Stimulated activated naive CD4-positive, alpha-beta T cell (primary cell): ENCODE data around the gene SNRNP200.

Source experiments
- DNase-seq, 6 experiments: peaks; one replicate each; lab custom pipeline; 2025; lab: John Stamatoyannopoulos, UW

Gene SNRNP200

GRCh38 chr2:96251721-96252292 lies 53.5 kb downstream of the SNRNP200 start:
- no peak for DNase-seq

DNA sequence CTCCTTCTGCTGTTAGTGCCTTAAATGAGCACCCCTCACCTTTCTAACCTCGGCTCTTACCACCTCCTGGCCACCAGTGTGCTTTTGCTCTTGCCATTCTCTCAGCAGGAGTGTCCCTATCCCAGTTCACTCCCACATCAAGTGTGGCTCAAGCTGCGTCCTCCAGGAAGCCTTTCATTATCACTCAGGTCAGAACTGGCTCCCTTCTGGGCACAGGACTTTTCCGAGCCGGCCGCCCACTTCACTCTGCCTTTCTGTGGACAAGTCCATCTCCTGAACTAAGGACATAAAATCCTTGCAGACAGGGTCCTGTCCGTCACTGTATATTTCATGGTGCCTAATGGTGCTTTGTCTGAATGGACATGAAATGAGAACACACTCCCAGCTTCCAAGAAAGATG lies 55.2 kb downstream of the SNRNP200 start:
- DNase-seq, result no peak

- no peak for DNase-seq
These were observed 55.7 kb downstream of the SNRNP200 start for GRCh38 chr2:96249654-96250053.

DNA sequence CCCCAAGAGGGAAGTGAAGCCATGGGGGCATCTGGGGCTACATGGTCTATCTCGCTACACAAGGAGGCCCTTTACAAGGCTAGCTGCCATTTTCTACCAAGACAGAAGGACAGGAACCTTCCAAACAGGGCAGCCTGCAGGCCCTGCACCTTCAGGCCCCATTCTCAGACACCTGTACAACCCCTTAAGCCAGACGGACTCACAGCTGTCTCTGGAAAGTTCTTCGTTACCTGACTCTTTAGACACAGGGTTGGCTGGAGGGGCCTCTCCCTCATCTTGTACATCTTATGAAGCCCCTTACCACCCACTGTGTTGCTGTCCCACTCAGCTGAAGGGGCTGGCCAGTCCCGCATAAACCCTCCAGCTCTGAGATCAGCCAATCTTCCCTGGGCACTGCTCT lies 56.7 kb downstream of the SNRNP200 start:
- no peak for DNase-seq

- no peak for DNase-seq
These were observed 57.5 kb downstream of the SNRNP200 start for GRCh38 chr2:96247896-96248295.

DNA sequence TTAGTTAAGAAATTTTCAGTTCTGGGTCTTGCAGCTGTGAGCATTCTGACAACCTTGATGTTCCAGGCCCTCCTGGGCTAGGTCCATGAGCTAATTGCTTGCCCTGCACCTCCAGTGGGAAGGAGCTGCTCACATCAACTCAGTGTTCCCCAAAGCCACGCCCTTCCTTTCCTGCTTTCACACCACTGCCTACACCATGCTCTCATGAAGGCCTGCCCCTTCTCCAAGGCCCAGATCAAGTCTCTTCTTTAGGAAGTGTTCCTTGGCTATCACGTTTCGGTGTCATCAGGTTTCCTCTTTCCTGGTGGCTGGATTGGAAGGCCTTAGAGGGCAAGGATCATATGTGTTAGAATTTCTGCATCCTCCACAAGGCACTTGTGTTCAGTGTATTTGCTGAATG lies 58.3 kb downstream of the SNRNP200 start:
- no peak for DNase-seq

DNA sequence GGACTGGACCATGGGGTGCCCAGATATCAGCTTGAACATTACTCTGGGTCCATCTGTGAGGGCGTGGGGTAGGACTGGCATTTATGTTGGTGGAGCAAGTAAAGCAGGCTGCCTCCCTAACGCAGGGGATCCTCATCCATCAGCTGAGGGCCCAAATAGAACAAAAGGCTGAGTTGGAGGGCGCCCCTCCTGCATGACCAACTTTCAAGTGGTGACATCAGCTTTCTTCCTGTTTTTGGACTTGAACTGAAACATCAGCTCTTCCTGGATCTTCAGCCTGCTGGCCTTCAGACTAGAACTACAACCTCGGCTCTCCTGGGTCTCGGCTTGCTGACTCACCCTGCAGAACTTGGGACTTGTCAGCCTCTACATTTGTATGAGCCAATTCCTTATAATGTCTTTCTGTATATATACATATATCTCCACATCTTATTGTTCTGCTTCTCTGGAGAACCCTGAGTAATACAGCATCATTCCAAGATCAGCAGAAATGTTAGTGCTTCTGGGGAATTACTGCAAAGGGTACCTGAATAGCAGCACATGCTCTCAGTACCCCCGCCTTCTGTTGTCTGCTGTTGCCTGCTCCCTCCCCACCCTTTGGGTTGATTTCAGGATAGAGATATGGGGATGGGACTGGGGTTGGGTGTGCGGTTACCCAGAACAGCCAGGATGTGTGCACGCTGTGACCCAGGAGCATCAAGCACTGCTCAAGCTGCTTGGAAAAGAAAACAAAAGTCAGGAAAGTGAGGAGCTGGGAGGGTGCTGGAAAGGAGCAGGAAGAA lies 59.5 kb downstream of the SNRNP200 start:
- DNase-seq, result no peak

DNA sequence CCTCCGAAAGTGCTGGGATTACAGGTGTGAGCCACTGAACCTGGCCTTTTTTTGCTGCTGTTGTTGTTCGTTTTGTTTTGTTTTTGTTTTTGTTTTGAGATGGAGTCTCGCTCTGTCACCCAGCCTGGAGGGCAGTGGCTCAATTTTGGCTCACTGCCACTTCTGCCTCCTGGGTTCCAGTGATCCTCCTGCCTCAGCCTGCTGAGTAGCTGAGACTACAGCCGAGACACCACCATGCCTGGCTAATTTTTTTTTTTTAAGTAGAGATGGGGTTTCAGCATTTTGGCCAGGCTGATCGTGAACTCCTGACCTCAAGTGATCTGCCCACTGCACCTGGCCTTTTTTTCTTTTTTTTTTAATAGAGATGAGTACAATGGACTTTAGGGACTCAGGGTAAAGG lies 61.5 kb downstream of the SNRNP200 start:
- no peak for DNase-seq

DNA sequence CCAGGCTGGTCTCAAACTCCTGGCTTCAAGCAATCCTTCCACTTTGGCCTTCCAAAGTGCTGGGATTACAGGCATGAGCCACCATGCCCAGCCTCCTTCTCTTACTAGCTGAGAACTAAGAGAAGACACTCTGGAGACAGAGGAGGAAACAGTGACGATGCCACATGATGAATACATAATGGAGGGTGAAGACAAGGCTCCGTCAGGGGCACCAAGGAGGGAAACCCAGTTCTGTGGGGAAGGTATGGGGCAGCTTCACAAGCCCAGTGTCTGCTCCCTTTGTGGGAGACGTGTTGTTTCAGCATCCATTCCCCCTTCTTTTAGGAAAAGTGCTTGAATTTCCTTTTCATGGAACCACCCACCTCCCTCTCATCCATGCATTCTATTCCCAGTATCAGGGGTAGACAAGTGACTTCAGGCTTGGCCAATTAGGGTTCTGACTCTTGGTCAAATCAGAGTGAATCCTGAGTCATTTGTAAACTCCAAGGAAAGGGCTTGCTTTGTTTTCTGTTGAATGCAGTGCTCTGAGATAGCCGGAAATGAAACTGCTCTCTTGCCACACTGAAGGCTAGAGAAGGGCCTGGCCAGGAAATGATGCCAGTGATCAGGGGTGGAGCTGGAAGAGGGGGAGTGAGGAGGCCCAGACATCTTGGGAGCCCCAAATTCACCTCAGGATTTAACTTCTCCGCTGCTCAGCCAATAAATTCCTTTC lies 63.3 kb downstream of the SNRNP200 start:
- DNase-seq, result peak in 4 of 6 experiments; percentile 11 to 37 (median 20)

DNA sequence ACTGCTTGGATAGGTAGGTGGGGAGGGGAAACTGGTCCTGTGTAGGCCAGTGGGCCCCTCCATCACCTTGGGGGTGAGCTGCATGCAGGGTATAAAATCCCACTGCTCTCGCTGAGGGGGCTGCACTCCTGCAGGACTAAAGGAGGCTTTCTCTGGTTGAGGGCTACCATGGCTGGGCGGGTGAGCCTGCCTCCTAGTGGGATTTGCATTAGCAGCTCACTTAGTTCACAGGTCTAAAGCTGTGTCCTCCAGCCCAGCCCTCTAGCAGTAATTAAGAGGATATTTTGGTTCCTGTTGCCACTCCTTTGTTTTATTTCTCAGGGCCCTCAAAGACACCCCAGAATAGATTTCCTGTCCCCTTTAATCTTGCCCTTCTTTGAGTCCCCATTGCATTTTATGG lies 64.1 kb downstream of the SNRNP200 start:
- DNase-seq, result no peak

DNA sequence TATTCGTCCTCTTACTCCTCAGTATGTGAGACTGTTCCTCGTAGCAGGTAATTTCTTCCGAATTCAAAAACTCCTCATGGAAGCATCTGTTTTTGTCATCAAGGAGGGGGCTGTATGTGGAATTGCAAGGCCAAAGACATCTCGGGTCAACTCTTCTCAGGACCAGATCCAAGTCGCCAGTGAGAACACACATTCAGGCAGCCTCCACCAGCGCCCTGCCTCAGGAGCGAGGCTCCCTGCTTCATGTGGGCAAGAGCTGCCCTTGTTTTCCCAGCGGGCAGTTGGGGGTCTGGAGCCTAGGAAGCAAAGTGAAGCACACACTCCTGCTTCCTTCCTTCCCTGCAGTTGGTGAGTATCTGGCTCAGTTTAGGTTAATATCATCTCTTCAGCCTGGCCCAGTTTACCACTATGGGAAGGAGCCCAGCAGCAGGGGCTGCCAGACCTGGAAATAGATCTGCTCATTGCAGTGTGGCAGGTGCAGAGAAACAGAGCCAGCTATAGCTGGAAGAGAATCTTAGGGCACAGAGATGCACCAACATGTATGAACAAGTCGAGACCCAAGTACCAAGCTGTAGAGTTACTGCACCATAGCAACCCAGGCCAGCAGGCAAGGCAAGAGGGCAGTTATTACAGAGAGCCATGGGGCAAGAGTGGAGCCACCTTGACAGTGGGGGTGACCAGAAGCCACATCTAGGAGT lies 64.9 kb downstream of the SNRNP200 start:
- no peak for DNase-seq

GRCh38 chr2:96239745-96240264 lies 65.5 kb downstream of the SNRNP200 start:
- DNase-seq, result no peak

- no peak for DNase-seq
These were observed 66.3 kb downstream of the SNRNP200 start for GRCh38 chr2:96239091-96239490.

DNA sequence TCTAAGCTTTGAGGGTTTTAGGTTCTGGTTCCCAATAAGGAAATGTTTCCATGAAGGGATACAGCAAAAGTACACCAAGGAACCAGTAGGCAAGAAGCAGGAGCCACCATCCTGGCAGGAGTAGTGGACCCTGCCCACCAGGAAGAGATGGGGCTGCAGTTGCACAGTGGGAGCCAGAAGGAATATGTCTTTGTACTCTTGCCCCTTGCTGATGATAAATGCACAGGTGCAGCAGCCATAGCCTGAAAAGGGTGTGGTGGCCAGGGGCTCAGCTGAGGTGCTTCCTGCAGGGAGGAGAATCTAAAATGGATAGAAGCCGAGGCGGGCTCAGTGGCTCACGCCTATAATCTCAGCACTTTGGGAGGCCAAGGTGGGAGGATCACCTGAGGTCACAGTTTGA lies 67.1 kb downstream of the SNRNP200 start:
- DNase-seq, result no peak

DNA sequence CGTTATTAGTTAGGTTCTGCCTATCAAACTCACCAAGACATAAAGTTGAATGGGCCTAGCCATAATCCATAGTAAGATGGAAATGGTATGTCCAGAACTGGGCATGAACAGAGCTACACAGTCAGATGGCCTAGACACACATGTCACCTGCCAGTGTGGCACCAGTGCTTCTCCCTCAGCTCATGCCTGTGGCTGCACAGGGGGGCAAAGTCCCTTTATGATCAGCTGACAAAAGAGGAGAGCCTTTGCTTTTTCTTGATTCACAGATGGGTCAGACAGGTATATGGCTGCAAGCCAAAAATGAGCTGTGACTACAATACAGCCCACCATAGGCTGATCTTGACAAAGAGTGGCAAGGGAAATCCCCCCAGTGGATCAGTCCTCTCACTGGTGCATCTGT lies 68.5 kb downstream of the SNRNP200 start:
- no peak for DNase-seq

- no peak for DNase-seq
These were observed 71.4 kb downstream of the SNRNP200 start for GRCh38 chr2:96233880-96234316.

DNA sequence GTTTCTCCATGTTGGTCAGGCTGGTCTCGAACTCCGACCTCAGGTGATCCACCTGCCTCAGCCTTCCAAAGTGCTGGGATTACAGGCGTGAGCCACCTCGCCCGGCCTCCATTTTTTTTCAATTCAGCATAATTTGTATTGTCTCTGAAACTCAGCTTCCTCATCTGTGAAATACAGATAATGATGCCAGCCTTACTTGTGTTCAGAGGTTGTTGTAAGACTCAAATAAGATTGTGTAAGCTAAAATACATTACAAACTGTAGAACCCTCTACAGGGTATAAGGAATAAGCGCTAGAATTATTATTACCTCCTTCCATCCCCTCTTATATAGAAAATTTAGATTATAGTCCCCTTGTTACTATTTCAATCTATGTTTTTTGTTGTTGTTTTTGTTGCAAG lies 71.9 kb downstream of the SNRNP200 start:
- DNase-seq, result no peak

- no peak for DNase-seq
These were observed 74.0 kb downstream of the SNRNP200 start for GRCh38 chr2:96231316-96231715.

GRCh38 chr2:96225016-96225533 lies 80.3 kb downstream of the SNRNP200 start:
- DNase-seq, result no peak
